Natural killer cell (primary cell): Measurements from ENCODE around the gene APRT. TPM values are rescaled to one million over a fixed set of nuclear protein-coding genes. Genes with fewer than 3 reads are reported as not detected.

Experiments
- ATAC-seq, 3 donors: fragments of 150-1000 bp in 2 of 3; fragments of 200-7000 bp in 1 of 3; cut with Tn5 transposase; 1 replicate in 1 of 3; 2 replicates in 2 of 3; pipeline ENCODE4 v1.10.0; 2021; ENCODE audit warnings: mild to moderate bottlenecking in 2 of 3, moderate library complexity in 2 of 3
- DNase-seq, 2 donors: peaks; one replicate each; pipeline versions ENCODE4 v3.0.0 to v3.0.0-alpha.2; 2013 to 2021; ENCODE audit warnings: mixed read lengths in 1 of 2
- H3K27ac ChIP-seq: one replicate; pipeline ENCODE4 v1.5.1; 2013; ENCODE audit warnings: mild to moderate bottlenecking, low read length
- H3K27me3 ChIP-seq: one replicate; pipeline ENCODE4 v1.6.1; 2013; ENCODE audit warnings: low read length; ENCODE audit not compliant: control insufficient read depth, insufficient read depth
- H3K36me3 ChIP-seq: one replicate; pipeline ENCODE4 v1.6.1; 2013; ENCODE audit warnings: low read length; ENCODE audit not compliant: control insufficient read depth, insufficient read depth
- H3K4me1 ChIP-seq: one replicate; pipeline ENCODE4 v1.6.1; 2013; ENCODE audit warnings: low read length; ENCODE audit not compliant: control insufficient read depth, insufficient read depth
- H3K4me3 ChIP-seq: one replicate; pipeline ENCODE4 v1.5.1; 2013; ENCODE audit warnings: low read length
- H3K9me3 ChIP-seq: one replicate; pipeline ENCODE4 v1.6.1; 2013; ENCODE audit warnings: low read length; ENCODE audit not compliant: control insufficient read depth, insufficient read depth
- H3K27ac Mint-ChIP-seq, 2 donors: one replicate each; pipeline ENCODE4 v1.8.0; 2022; ENCODE audit warnings: mild to moderate bottlenecking in 2 of 2, mixed read lengths in 2 of 2, moderate library complexity in 1 of 2
- H3K27me3 Mint-ChIP-seq, 2 donors: one replicate each; pipeline ENCODE4 v1.8.0; 2022; ENCODE audit warnings: low read depth in 2 of 2, mixed read lengths in 2 of 2
- H3K36me3 Mint-ChIP-seq: one replicate; pipeline ENCODE4 v1.8.0; 2022; ENCODE audit warnings: mixed read lengths
- H3K4me1 Mint-ChIP-seq, 2 donors: one replicate each; pipeline ENCODE4 v1.8.0; 2022; ENCODE audit warnings: mixed read lengths in 2 of 2
- H3K4me3 Mint-ChIP-seq: one replicate; pipeline ENCODE4 v1.8.0; 2022; ENCODE audit warnings: mild to moderate bottlenecking, moderate library complexity, mixed read lengths
- H3K9me3 Mint-ChIP-seq, 2 donors: one replicate each; pipeline ENCODE4 v1.8.0; 2022; ENCODE audit warnings: mixed read lengths in 2 of 2
- WGBS: methylation state at CpG from one replicate; pipeline ENCODE4 v1.1.7; 2013; ENCODE audit warnings: missing lambda C conversion rate; ENCODE audit not compliant: insufficient coverage; 5-methylcytosine and 5-hydroxymethylcytosine counted together
- intact Hi-C: fragments of 100-400 bp; cut with micrococcal nuclease; formaldehyde crosslinking; loops from one replicate; pipeline ENCODE4 v1.14.2; 2022
- total RNA-seq, 4 donors: library from RNA; stranded (reverse); fragments of 120-200 nt in 1 of 4; gene quantifications; one replicate each; pipeline versions ENCODE4 v1.2.3 to v1.2.4, GENCODE V29; 2013 to 2022
- TF ChIP-seq, protein P1 (sequence below): fragments of 200-600 bp; IDR thresholded peaks from one replicate; pipeline ENCODE4 v1.8.0; 2022; ENCODE audit warnings: antibody characterized with exemption

APRT gene
- total RNA-seq, 3 donors from 2014 or later (not counting 1 experiment from before 2014, with no cell fraction given) = 118 to 123 (median 120) TPM

DNA sequence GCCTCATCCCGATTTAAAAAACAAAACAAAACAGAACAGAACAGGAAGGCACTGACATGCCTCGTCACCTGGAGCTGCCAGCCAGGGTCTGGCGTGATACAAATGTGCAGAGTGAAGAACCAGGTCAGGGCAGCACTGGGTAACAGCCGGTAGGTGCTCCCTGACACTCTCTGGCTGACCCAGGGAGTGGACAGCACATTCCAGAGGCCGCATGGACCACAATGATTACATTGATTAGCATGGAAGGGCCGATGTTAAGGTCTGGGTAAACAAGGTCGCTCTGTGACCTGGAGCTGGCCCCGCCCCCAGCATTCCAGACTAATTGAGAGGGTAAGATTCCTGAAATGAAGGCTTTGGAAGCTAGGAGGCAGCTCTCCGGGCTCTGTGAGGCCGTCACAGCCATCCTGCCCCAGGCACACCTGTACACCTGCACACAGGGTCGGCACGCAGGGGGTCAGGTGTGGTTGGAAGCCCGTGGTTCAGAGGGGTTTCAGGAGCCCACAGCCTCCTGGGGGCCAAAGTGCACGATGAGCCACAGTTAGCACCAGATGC, 48.1 kb downstream of the APRT start:
- Mint-ChIP-seq H3K36me3 (no peaks in the 10 kb centered on the region), H3K27ac (no peak overlapping the region), H3K4me1 (peaks cover 22 to 27% of the 10 kb centered on the region in 2 donors), H3K9me3 (no peaks in the 10 kb centered on the region), H3K27me3 (no peaks in the 10 kb centered on the region), H3K4me3 (no peak overlapping the region)
- TF ChIP-seq, protein P1, sequence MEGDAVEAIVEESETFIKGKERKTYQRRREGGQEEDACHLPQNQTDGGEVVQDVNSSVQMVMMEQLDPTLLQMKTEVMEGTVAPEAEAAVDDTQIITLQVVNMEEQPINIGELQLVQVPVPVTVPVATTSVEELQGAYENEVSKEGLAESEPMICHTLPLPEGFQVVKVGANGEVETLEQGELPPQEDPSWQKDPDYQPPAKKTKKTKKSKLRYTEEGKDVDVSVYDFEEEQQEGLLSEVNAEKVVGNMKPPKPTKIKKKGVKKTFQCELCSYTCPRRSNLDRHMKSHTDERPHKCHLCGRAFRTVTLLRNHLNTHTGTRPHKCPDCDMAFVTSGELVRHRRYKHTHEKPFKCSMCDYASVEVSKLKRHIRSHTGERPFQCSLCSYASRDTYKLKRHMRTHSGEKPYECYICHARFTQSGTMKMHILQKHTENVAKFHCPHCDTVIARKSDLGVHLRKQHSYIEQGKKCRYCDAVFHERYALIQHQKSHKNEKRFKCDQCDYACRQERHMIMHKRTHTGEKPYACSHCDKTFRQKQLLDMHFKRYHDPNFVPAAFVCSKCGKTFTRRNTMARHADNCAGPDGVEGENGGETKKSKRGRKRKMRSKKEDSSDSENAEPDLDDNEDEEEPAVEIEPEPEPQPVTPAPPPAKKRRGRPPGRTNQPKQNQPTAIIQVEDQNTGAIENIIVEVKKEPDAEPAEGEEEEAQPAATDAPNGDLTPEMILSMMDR = no peak
- DNase-seq (no peak), ATAC-seq (no peak)
- H3K4me3 ChIP-seq = no peak overlapping the region
- H3K27me3 ChIP-seq = no peaks in the 10 kb centered on the region
- H3K4me1 ChIP-seq = peaks cover 58% of the 10 kb centered on the region
- peaks cover 9% of the 10 kb centered on the region for H3K36me3 ChIP-seq
- no peaks in the 10 kb centered on the region for H3K9me3 ChIP-seq
- intact Hi-C loops = no loop called here
- no peak overlapping the region for H3K27ac ChIP-seq
- 92% methylated on average over 14 of the region's 14 CpGs for WGBS

DNA sequence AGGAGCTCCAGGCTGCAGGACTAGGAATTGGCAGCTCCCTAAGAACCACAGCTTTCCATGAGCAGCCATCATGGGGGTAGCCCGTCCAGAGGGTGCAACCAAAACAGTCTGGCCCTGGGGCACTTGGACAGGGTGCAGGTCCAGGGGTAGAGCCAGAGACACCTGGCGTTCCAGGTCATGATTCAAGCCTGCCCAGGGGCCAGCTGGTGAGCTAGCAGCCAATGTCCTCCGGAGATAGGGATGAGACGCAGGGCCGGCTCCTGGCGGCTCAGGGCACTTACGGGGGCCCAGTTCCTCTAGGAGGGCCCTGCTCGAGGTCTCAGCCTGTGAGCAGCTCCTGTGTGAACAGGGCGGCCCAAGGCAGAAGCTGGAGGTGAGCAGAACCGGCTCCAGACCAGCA, 48.8 kb downstream of the APRT start:
- Histone ChIP-seq H3K4me3 (no peak overlapping the region), H3K9me3 (no peaks in the 10 kb centered on the region), H3K4me1 (peaks cover 58% of the 10 kb centered on the region), H3K36me3 (peaks cover 9% of the 10 kb centered on the region), H3K27ac (no peak overlapping the region), H3K27me3 (no peaks in the 10 kb centered on the region)
- Mint-ChIP-seq H3K9me3 (no peaks in the 10 kb centered on the region), H3K4me1 (peaks cover 27 to 34% of the 10 kb centered on the region in 2 donors), H3K27me3 (no peaks in the 10 kb centered on the region), H3K4me3 (no peak overlapping the region), H3K27ac (no peak overlapping the region), H3K36me3 (no peaks in the 10 kb centered on the region)
- TF ChIP-seq, protein P1 = no peak
- DNase-seq (no peak), ATAC-seq (no peak)
- 94% methylated on average over 10 of the region's 10 CpGs for WGBS
- intact Hi-C loops = no loop called here

DNA sequence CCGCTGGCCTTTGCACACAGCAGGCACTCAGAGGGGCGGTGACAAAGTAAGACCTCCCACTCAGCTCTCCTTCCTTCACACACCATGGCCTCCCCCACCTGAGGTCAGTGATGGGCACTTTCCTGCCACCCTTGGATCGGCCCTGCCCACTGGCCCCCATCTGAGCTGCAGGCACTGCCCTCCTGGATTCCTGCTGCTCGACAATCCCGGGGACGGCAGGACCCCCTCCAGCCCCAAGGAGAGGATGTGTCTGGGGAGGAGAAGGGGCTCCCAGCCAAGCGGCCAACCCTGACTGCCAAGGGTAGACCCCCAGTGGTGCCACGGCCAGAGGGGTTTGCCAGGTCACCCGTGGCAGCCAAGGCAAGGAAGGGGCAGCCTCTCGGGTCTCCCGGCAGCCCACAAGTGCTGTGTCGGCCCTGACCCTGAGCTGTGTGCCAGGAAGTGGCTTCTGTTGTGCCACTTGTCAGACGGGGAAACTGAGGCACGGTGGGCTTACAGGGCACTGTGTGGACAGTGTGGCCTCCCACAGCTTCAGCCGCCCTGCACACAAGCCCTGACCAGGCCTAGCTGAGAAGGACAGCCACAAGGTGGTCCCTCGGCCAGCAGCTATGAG, 49.4 kb downstream of the APRT start:
- Histone ChIP-seq H3K27me3 (no peaks in the 10 kb centered on the region), H3K4me3 (no peak overlapping the region), H3K36me3 (peaks cover 9% of the 10 kb centered on the region), H3K27ac (no peak overlapping the region), H3K4me1 (peaks cover 54% of the 10 kb centered on the region), H3K9me3 (no peaks in the 10 kb centered on the region)
- Mint-ChIP-seq H3K27me3 (no peaks in the 10 kb centered on the region), H3K36me3 (no peaks in the 10 kb centered on the region), H3K27ac (no peak overlapping the region), H3K4me3 (no peak overlapping the region), H3K4me1 (peaks cover 25 to 34% of the 10 kb centered on the region in 2 donors), H3K9me3 (no peaks in the 10 kb centered on the region)
- no peak for ATAC-seq
- TF ChIP-seq, protein P1 = no peak
- no peak for DNase-seq
- 86% methylated on average over 16 of the region's 16 CpGs for WGBS
- intact Hi-C loops = no loop called here

DNA sequence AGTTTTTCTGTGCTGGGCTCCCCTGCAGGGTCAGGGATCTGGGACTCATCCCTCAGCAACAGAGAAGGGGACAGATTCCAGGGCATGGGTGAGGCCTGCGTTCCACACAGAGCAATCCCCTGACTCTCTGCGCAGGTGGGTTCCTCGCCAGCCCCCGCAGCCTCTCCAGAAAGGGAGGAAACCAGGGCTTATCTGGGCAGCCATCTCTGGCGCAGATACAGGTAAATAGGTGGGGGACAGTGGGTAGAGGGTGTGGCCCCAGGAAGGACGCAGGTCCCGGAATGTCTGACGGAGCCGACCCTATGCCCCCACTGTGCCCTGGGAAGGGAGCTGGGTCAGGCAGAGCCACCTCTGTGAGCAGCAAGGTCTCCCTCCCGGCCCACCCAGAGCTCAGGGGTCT, 49.9 kb downstream of the APRT start:
- Mint-ChIP-seq H3K27me3 (no peaks in the 10 kb centered on the region), H3K4me1 (peaks cover 20 to 28% of the 10 kb centered on the region in 2 donors), H3K27ac (no peak overlapping the region), H3K4me3 (no peak overlapping the region), H3K9me3 (no peaks in the 10 kb centered on the region), H3K36me3 (no peaks in the 10 kb centered on the region)
- peaks cover 9% of the 10 kb centered on the region for H3K36me3 ChIP-seq
- DNase-seq (no peak), ATAC-seq (no peak)
- no peak overlapping the region for H3K27ac ChIP-seq
- 90% methylated on average over 10 of the region's 10 CpGs for WGBS
- intact Hi-C loops = no loop called here
- H3K4me3 ChIP-seq = no peak overlapping the region
- H3K27me3 ChIP-seq = no peaks in the 10 kb centered on the region
- peaks cover 49% of the 10 kb centered on the region for H3K4me1 ChIP-seq
- H3K9me3 ChIP-seq = no peaks in the 10 kb centered on the region
- TF ChIP-seq, protein P1 = no peak
